Measurements from ENCODE around the gene SELP.

DNA sequence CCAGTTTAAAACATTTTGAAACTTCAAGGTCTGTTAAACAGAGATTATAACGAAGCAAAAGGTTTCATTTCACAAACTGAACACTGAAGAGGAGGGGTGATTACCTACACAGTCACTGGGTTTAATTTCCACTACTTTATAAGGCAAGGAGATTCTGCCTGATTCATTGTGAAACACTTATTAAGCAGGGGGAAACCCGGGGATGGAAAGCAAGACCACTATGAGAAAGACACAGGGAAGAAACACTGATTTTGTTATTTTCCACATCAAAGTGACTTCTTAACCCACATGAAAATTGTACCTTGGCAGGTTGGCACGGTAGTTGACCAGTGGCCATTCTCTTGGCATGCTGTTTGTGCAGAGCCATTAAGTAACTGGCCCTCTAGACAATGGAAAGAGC is 35.5 kb downstream of the SELP start:
- TF ChIP-seq, protein P1, sequence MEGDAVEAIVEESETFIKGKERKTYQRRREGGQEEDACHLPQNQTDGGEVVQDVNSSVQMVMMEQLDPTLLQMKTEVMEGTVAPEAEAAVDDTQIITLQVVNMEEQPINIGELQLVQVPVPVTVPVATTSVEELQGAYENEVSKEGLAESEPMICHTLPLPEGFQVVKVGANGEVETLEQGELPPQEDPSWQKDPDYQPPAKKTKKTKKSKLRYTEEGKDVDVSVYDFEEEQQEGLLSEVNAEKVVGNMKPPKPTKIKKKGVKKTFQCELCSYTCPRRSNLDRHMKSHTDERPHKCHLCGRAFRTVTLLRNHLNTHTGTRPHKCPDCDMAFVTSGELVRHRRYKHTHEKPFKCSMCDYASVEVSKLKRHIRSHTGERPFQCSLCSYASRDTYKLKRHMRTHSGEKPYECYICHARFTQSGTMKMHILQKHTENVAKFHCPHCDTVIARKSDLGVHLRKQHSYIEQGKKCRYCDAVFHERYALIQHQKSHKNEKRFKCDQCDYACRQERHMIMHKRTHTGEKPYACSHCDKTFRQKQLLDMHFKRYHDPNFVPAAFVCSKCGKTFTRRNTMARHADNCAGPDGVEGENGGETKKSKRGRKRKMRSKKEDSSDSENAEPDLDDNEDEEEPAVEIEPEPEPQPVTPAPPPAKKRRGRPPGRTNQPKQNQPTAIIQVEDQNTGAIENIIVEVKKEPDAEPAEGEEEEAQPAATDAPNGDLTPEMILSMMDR (IDR thresholded peaks at IDR 0.05) = no peak
- TF ChIP-seq POLR2AphosphoS5 (IDR thresholded peaks at IDR 0.05) (no peak), POLR2A (IDR thresholded peaks at IDR 0.05) (no peak)
